WERI-Rb-1 (cell line): ENCODE measurements around the gene PRTG.
"Not testable (repeated sequence)": the region's sequence is repeated elsewhere in the genome, so short reads cannot be mapped to it uniquely, and the experiment has no call there.

Source experiments
- DNase-seq: peaks from one replicate; pipeline ENCODE4 v3.0.0-alpha.2; 2020
- H3K27ac ChIP-seq: fragments of 250-450 bp; sonication (Bioruptor Pico); 2 replicates; pipeline ENCODE4 v1.5.1; 2020; ENCODE audit warnings: mild to moderate bottlenecking, moderate library complexity
- H3K27me3 ChIP-seq: fragments of 250-450 bp; sonication (Bioruptor Pico); 2 replicates; pipeline ENCODE4 v1.5.1; 2021; ENCODE audit warnings: mild to moderate bottlenecking, low read depth, moderate library complexity; ENCODE audit not compliant: insufficient read depth, severe bottlenecking
- H3K36me3 ChIP-seq: fragments of 250-450 bp; sonication (Bioruptor Pico); 2 replicates; pipeline ENCODE4 v1.5.1; 2020; ENCODE audit warnings: mild to moderate bottlenecking, moderate library complexity
- H3K4me3 ChIP-seq: 2 replicates; pipeline ENCODE4 v1.5.1; 2011; ENCODE audit warnings: low read depth, mild to moderate bottlenecking, control low read depth, low read length
- H3K9me3 ChIP-seq: fragments of 250-450 bp; sonication (Bioruptor Pico); 2 replicates; pipeline ENCODE4 v1.5.1; 2021; ENCODE audit warnings: mild to moderate bottlenecking, moderate library complexity; ENCODE audit not compliant: severe bottlenecking
- TF ChIP-seq, protein P1 (sequence below): IDR thresholded peaks from 2 replicates; pipeline ENCODE4 v1.5.1; 2011; ENCODE audit warnings: low read depth, mild to moderate bottlenecking, control low read depth, inconsistent platforms, low read length

The PRTG gene

DNA sequence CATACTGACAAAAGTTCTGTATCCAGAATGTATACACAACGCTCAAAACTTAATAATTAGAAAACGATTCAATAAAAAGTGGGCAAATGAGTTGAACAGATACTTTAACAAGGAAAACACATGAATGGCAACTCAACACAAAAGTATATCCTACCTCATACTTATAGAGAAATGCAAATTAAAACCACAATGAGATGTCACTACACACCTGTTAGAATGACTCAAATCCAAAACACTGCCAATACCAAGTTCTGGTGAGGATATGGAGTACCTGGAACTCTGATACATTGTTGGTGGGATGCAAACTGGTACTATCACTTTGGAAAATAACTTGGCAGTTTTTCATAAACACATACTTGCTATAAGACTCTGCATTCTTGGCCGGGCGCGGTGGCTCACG is 42.1 kb downstream of the PRTG start:
- TF ChIP-seq, protein P1, sequence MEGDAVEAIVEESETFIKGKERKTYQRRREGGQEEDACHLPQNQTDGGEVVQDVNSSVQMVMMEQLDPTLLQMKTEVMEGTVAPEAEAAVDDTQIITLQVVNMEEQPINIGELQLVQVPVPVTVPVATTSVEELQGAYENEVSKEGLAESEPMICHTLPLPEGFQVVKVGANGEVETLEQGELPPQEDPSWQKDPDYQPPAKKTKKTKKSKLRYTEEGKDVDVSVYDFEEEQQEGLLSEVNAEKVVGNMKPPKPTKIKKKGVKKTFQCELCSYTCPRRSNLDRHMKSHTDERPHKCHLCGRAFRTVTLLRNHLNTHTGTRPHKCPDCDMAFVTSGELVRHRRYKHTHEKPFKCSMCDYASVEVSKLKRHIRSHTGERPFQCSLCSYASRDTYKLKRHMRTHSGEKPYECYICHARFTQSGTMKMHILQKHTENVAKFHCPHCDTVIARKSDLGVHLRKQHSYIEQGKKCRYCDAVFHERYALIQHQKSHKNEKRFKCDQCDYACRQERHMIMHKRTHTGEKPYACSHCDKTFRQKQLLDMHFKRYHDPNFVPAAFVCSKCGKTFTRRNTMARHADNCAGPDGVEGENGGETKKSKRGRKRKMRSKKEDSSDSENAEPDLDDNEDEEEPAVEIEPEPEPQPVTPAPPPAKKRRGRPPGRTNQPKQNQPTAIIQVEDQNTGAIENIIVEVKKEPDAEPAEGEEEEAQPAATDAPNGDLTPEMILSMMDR = no peak
- no peak for DNase-seq
- Histone ChIP-seq H3K27me3 (no peaks in the 10 kb centered on the region), H3K27ac (no peak overlapping the region), H3K36me3 (no peaks in the 10 kb centered on the region), H3K4me3 (no peak overlapping the region), H3K9me3 (no peaks in the 10 kb centered on the region)

DNA sequence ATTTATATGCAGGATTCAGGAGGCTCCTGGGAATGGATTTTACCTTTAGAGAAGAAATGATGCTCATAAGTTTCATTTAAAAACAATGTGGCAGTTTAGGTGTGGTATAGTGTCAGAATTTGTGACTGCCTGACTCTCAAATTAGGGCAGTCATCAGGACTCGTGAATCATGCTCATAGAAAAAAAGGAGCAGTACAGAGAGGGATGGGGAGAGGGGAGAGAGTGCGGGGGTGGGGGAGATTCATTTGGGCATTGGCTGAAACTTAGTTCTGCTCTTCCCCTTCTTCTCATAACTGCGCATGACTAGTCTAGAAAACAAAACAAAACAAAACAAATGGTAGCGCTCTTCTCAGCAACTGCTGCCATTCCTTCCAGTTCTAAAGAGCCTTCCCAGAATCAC is 44.3 kb downstream of the PRTG start:
- no peak overlapping the region for H3K27ac ChIP-seq
- no peak for DNase-seq
- no peak overlapping the region for H3K4me3 ChIP-seq
- no peaks in the 10 kb centered on the region for H3K36me3 ChIP-seq
- no peaks in the 10 kb centered on the region for H3K9me3 ChIP-seq
- TF ChIP-seq, protein P1 = no peak
- no peaks in the 10 kb centered on the region for H3K27me3 ChIP-seq

DNA sequence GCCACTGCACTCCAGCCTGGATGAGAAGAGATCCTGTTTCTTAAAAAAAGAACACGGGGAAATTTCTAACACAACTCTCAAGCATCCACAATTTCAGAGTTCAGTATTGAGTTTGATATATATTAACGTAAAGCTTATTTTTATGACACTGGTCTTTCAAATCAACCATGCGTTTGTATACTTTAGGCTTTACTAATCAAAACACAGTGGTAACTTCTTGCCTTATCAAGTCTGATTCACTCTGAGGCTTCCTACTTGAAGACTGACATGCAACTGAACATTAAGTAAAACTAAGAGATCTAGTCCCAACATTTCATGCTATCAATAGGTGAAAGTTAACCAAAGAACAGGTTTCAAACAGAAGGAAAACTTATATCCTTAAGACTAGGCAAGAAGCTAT is 46.7 kb downstream of the PRTG start:
- no peak overlapping the region for H3K27ac ChIP-seq
- H3K27me3 ChIP-seq = no peaks in the 10 kb centered on the region
- no peaks in the 10 kb centered on the region for H3K9me3 ChIP-seq
- no peak for DNase-seq
- TF ChIP-seq, protein P1 = no peak
- H3K4me3 ChIP-seq = no peak overlapping the region
- H3K36me3 ChIP-seq = no peaks in the 10 kb centered on the region

DNA sequence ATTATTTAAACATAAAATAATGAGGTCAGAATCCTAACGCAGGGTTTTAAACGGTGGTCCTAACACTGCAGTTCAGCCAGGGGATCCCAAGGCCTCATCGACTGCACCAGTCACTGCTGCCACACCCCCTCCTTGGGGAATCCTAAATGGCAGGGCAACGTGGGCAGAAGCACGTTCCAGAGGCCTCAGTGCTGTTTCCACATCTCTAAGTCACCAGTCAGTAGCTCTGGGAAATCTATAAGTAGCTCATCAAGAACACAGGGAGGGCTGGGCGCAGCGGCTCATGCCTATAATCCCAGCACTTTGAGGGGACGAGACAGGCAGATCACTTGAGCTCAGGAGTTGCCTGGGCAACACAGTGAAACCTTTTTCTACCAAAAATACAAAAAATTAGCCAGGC is 47.5 kb downstream of the PRTG start:
- Histone ChIP-seq H3K27me3 (no peaks in the 10 kb centered on the region), H3K4me3 (no peak overlapping the region), H3K36me3 (no peaks in the 10 kb centered on the region), H3K27ac (peak overlapping the region; percentile 16; the same call in 1 of the 2 replicates), H3K9me3 (no peaks in the 10 kb centered on the region)
- peak; percentile 77 for DNase-seq
- TF ChIP-seq, protein P1 = no peak

DNA sequence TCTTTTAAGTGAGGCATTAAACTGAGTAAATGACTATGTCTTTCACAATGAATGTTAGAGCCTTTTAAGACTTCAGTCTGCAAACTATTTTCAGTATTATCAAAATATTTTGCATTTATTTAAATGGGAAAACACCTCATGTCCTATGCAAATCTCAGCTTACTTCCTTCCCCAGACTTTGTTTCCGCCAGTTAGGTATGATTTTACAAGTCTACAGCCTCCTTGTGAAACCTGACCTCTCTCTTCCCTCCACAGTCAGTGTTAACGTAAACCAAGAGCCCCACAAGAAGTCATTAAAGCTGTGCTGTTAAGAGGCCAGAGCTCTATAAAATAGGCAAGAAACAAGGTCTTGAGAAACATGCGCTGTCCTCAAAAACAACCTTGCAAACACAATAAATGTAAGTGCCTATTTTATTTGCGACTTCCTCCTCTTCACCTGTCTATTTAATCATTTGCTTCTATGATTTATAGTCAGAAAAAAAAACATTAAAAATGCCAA is 48.3 kb downstream of the PRTG start:
- DNase-seq = no peak
- no peaks in the 10 kb centered on the region for H3K9me3 ChIP-seq
- TF ChIP-seq, protein P1 = no peak
- no peaks in the 10 kb centered on the region for H3K27me3 ChIP-seq
- no peaks in the 10 kb centered on the region for H3K36me3 ChIP-seq
- H3K27ac ChIP-seq = no peak overlapping the region
- no peak overlapping the region for H3K4me3 ChIP-seq

DNA sequence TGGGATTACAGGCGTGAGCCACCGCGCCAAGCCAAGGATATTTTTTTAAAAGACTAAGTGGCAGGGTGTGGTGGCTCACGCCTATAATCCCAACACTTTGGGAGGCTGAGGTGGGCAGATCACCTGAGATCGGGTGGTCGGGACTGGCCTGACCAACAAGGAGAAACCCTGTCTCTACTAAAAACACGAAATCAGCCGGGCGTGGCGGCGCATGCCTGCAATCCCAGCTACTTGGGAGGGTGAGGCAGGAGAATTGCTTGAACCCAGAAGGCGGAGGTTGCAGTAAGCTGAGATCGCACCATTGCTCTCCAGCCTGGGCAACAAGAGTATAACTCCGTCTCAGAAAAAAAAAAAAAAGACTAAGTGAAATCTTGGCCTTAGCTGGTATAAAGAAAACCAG is 49.8 kb downstream of the PRTG start:
- DNase-seq, H3K27me3 ChIP-seq, H3K9me3 ChIP-seq, H3K4me3 ChIP-seq, H3K27ac ChIP-seq, H3K36me3 ChIP-seq: not testable (repeated sequence)
